ENCODE results near the gene USP7.

DNA sequence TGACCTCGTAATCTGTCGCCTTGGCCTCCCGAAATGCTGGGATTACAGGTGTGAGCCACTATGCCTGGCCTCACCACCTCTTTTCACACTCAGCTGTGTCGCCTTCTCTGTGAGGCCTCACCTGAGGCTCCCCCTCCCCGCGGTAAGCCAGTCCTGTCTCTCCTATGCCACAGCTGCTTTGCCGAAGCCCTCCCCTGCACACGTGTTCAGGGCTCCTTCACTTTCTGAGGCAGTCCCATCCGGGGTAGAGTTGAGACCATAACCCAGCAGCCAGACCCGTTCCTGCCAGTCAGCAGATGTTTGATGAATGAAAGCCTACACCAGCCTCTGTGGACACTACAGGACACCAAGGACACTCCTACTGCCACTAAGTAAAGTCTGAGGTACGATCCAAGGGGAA is 10.6 kb downstream of the USP7 start:
- TF ChIP-seq FOXA1 (IDR thresholded peaks at IDR 0.05) (no peak), SUZ12 (IDR thresholded peaks at IDR 0.05) (no peak), FOXM1 (IDR thresholded peaks at IDR 0.05; ENCODE audit: borderline replicate concordance) (no peak), L3MBTL2 (conservative IDR thresholded peaks at IDR 0.05) (no peak), HDGF (IDR thresholded peaks at IDR 0.05; ENCODE audit: borderline replicate concordance) (no peak), ELF4 (IDR thresholded peaks at IDR 0.05) (no peak)

All from HEK293T (cell line).